Mesangial cell (primary cell): ENCODE data around the gene SPP1. TPM values are rescaled to one million over a fixed set of nuclear protein-coding genes. Genes with fewer than 3 reads are reported as not detected.

Experiments
- total RNA-seq: library from RNA; depleted of rRNA; stranded (reverse); fragments of >200 nt; gene quantifications from 2 replicates; pipeline ENCODE4 v1.2.3, GENCODE V29; 2015

SPP1 gene
- total RNA-seq, result 46.0 and 349 TPM in 2 replicates

GRCh38 chr4:87975466-87975865 lies at the start of gene SPP1:
Gene SPP1 (plus strand): TSS chr4:87975714. CDS start chr4:87976896, 1,182 bp downstream.

GRCh38 chr4:88007304-88008121 lies 32.0 kb downstream of the SPP1 start, which contains the start of gene PKD2:
Gene PKD2 (plus strand): TSS chr4:88007635. CDS start chr4:88007734, 99 bp downstream.

Other genes starting within 250 kb of the SPP1 start
- not detected in 2 replicates for gene IBSP, start 176.2 kb upstream of the SPP1 start, total RNA-seq
- gene MEPE, start 142.7 kb upstream of the SPP1 start, total RNA-seq, result not detected in 2 replicates
- 12.9 and 47.9 TPM in 2 replicates for gene PKD2, start 31.9 kb downstream of the SPP1 start, total RNA-seq
- gene ABCG2, start 182.9 kb downstream of the SPP1 start, total RNA-seq, result 1.1 TPM in 1 of 2 replicates, not detected in the other